Measurements from ENCODE around the gene TMEM144.
"Not testable (repeated sequence)": the region's sequence is repeated elsewhere in the genome, so short reads cannot be mapped to it uniquely, and the experiment has no call there.

The TMEM144 gene

DNA sequence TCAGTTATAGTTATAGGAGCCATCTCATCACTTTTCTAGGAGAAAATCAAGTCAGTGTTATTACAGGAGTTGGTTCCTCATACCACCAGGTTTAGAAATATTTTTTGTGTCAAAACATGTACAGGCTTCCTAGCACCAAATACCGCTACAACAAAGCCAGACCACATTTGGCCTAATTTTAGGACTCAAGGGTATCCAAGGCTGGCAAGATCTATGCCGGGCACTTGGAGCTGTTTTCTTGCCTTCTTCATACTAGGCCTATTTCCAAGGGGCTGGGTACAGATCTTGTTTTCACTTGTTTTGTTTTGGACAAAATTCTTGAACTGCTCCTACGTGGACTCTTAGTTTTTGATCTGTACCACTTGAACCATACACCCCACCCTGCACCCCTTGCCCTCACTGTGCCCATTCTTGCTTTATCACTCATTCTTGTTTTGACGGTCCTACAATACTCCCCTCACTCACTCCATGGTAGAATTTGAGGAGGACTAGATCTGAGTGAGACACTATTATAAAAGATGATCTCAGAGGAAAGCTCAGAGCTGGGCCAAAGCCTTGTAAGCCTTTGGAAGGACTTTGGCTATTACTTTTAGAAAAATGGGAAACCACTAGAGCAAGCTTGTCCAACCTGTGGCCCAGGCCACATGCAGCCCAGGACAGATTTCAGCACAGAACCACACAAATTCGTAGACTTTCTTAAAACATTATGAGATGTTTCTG, 17.7 kb upstream of the TMEM144 start:
- DNase-seq, result no peak

GRCh38 chr4:158193171-158193749, 17.0 kb upstream of the TMEM144 start:
- peak; percentile 56 to 76 (median 71) for DNase-seq

DNA sequence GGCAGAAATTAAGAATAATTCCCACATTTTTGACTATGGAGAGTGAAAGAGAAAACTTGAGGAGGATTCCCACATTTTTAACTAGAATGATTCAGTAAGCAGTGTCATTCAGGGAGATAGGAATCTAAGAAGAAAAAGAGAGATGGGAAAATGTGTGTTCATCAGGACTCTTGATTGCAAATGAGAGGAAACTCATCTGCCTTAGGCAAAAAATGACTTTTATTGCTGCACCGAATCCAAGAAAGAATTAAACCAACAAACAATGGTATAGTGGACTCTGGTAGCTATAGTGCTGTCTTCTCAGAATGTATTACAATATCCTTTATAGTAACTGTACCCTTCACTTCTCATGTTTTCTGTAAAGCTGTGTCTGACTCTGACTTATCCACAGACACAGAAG, 15.0 kb upstream of the TMEM144 start:
- DNase-seq, result no peak

- DNase-seq, result no peak
Measured at GRCh38 chr4:158197194-158197776, 13.0 kb upstream of the TMEM144 start.

GRCh38 chr4:158200214-158200613, 10.1 kb upstream of the TMEM144 start:
- no peak for DNase-seq

GRCh38 chr4:158201322-158201721, 9.0 kb upstream of the TMEM144 start:
- peak; percentile 30 to 44 (median 43) for DNase-seq

- peak; percentile 48 to 61 (median 56) for DNase-seq
Measured at GRCh38 chr4:158201876-158202275, 8.4 kb upstream of the TMEM144 start.

DNA sequence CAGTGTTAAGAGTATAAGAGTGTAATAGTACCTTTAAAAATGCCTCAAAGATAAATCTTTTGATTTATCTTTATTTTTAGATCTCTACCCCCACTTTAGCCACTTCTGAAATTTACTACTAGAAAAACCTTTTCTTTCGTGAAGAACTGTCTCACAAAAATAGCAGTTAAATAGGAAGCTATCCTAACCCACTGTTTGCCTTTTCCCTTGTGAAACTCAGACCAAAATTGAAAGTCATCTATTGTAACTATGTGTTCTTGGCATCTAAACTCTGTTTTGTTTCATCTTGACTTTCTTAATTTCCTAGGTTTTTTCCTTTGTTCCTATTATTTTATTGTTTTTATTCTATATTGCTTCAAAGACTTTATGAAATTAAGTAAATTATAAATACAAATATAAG, 7.8 kb upstream of the TMEM144 start:
- peak; percentile 13 to 48 (median 43) for DNase-seq

DNA sequence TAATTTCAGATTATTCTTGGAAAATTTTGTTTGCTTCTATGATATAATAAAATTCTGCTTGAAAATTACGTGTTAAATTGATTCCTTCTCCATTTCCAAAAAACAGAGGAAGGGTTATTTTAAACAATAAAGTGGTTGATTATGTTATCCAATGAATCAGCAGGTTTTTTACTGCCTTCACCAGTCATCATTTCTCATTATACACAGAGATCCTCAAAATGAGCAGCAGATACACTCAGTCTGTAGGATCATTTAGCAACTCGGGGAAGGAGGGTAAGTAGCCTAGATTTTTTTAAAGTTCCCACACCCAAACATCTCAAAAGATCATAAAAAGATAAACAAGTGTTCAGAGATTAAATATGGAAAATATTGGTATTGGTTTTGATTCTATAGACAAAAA, 6.8 kb upstream of the TMEM144 start:
- DNase-seq, result peak; percentile 31 to 69 (median 51)

DNA sequence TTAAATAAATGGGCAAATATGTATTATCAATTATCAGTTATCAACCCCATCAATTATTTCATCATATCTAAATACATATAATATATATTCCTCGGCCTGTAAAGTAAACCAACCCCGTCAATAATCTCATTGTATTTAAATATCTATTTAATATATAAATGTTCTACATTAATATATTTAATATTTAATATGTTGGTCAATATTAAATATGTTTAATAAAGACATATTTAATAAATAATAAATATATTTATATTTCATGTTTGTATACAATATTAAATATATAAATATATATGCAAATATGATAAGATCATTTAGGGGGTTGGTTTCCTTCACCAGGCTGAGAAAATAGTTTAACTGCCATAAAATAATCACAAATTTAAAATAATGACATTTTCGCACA, 6.4 kb upstream of the TMEM144 start:
- DNase-seq, result no peak

- peak; percentile 64 to 86 (median 81) for DNase-seq
Measured at GRCh38 chr4:158208963-158209640, 1.2 kb upstream of the TMEM144 start.

DNA sequence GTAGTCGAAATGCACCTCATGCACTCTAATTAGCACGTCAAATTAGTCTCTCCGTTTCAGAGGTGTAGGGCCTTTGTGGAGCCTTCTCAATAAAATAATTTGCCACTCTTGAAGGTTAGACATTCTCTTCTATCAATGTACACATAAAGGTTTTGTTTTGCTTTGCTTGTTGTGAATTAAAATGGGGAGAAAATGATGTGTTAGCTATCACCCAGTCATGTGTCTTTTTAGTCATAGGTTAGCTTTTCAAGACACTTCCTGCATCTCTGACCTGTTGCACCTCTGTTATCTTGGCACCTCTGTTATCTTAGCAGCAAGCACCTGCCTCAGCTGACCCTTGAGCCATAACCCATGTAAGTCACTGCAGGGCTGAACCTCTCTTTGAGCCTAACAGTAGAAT, 936 bp downstream of the TMEM144 start:
- no peak for DNase-seq

DNA sequence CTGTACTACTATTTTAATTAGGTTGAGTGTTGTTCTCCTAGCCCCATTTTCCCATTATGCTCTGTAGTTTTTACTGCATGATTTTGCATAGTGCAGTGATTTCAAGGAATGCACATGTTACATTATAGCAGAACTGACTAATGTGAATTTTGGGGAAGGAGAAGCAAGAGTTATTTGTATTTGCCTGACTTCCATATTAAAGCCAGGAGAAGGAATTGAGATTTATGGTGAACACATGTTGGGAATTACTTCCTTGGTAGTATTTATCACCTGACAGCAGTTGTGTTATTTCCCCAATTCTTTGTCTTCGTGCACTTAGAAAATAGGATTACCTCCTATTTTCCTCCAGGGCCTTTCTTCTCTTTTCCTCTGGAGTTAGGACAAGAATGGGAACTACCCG, 3.2 kb downstream of the TMEM144 start:
- DNase-seq, result peak; percentile 10 to 63 (median 50)

GRCh38 chr4:158214856-158215255, 4.6 kb downstream of the TMEM144 start:
- DNase-seq, result no peak

DNA sequence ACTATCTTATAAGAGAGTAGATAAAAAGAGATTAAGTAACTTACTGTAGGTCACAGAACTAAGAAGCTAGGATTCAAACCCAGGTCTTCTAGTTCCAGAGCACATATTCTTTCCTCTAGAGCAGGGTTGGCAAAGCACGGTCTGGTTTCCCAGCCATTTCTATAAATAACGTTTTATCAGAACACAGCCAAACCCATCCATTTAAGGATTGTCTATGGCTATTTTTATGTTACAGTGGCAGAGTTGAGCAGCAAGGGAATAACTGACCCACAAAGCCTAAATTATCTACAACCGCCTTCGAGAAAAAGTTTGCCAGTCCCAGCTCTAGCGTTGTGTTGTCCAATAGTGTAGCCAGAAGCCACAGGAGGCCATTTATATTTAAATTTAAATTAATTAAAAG, 7.5 kb downstream of the TMEM144 start:
- DNase-seq, result no peak

DNA sequence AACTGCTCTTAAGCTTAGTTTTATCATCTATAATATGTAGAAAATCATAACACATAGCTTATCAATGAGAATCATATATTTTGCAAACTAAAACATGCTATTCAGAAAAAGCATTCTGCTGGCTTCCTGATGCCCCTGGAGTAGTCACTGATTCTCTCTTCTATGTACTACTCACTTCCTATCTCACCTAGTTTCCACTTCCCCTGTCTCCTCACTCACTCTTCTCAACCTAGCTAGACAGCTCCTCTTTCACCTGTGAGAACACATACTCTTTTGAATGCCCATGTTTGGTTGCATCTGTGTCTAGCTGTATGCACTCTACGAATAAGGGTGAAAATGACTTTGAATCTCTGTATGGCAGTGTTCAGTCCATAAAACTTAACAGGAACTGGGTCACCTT, 9.3 kb downstream of the TMEM144 start:
- DNase-seq, result no peak

DNA sequence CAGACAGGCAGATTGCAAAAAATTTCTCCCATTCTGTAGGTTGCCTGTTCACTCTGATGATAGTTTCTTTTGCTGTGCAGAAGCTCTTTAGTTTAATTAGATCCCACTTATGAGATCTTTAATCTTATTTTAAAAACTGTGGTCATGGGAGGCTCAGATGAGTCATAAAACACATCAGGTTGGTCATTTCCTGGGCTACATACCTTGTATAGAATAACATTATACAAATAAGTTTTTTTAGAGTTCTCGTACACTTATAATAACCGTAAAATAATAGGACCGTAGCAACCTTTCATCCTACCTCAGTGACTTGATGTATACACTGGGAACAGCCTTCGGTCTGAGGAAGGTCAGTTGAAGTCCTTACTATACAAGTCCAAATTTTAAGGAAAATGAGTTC, 14.0 kb downstream of the TMEM144 start:
- not testable (repeated sequence) for DNase-seq

- DNase-seq, result not testable (repeated sequence)
Measured at GRCh38 chr4:158224999-158225398, 14.7 kb downstream of the TMEM144 start.

- not testable (repeated sequence) for DNase-seq
Measured at GRCh38 chr4:158227880-158228279, 17.6 kb downstream of the TMEM144 start.

- DNase-seq, result not testable (repeated sequence)
Measured at GRCh38 chr4:158228399-158228798, 18.1 kb downstream of the TMEM144 start.

DNA sequence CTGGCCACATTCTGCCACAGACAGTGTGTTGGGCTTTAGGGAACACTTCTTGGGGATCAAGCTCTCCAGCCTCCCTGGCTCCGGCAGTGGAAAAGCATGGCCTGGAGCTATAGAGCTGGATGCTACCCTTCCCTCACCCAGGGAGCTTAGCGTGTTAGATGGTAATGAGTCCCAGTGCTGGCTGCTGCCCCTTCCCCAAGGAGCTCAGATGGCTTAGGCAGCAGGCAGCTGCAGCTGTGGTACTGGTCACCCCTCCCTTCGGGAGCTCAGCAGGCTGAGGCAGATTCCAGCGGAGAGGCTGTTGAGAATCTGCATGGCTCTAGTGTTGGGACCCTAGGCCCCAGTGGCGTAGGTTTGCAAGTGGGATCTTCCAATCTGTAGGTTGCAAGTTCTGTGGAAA, 19.5 kb downstream of the TMEM144 start:
- DNase-seq, result no peak

- DNase-seq, result no peak
Measured at GRCh38 chr4:158234671-158235070, 24.4 kb downstream of the TMEM144 start.

DNA sequence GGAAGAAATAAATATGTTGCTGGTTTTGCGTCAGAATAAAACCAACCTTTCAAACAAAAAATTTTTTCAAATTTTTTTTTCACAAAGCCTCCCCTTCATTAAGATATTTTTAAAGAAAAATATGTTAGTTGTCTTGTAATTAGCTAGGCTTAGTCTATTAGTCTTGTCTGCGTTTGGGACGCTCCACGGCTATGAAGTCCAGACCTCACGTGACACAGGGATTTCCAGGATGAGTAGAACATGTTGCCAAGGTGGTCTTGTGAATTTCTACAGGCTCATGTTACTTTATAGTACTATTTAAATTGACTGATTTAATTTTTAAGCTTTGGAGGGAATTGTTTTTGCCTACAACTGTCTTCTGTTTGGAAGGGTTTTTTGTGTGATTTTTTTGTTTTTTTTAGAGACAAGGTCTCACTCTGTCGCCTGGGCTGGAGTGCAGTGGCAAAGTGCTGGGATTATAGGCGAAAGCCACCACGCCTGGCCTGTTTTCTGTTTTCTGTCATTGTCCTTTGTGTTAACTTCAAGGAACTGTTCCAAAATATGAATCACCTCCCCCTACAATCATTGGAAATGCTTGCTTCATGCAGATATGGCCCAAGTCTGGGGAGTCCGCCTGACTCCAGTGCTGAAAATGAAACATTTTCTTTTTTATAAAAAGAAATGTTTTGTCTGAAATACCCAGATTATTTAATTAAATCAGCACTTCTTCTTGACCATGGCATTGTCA, 26.2 kb downstream of the TMEM144 start:
- DNase-seq, result no peak

Data from suppressor macrophage treated with lipopolysaccharide for 1 hour (primary cell).